ENCODE results near the gene AKAP6.
"Not testable (repeated sequence)": the region's sequence is repeated elsewhere in the genome, so short reads cannot be mapped to it uniquely, and the experiment has no call there.

The AKAP6 gene

GRCh38 chr14:32449648-32450047 is 120.5 kb downstream of the AKAP6 start:
- DNase-seq (ENCODE audit: low spot score in 2 of 2) (no peak), ATAC-seq (replicated peaks; ENCODE audit: extremely low read depth, poor library complexity, severe bottlenecking) (no peak)
- H3K27me3 Mint-ChIP-seq = no peaks in the 10 kb centered on the region
- H3K9me3 Mint-ChIP-seq = no peaks in the 10 kb centered on the region
- no peaks in the 10 kb centered on the region for H3K36me3 Mint-ChIP-seq (ENCODE audit: insufficient read depth)
- no peak overlapping the region for H3K4me3 Mint-ChIP-seq
- no peak overlapping the region for H3K27ac Mint-ChIP-seq (ENCODE audit: low read depth)
- no peaks in the 10 kb centered on the region for H3K4me1 Mint-ChIP-seq

GRCh38 chr14:32450919-32451675 is 122.0 kb downstream of the AKAP6 start:
- DNase-seq (ENCODE audit: low spot score in 2 of 2) = no peak
- no peaks in the 10 kb centered on the region for H3K9me3 Mint-ChIP-seq

GRCh38 chr14:32453857-32454810 is 125.0 kb downstream of the AKAP6 start:
- ATAC-seq (replicated peaks; ENCODE audit: extremely low read depth, poor library complexity, severe bottlenecking) (no peak), DNase-seq (ENCODE audit: low spot score in 2 of 2) (no peak)
- Mint-ChIP-seq H3K27me3 (no peaks in the 10 kb centered on the region), H3K36me3 (ENCODE audit: insufficient read depth) (no peaks in the 10 kb centered on the region), H3K4me1 (no peaks in the 10 kb centered on the region), H3K9me3 (no peaks in the 10 kb centered on the region), H3K4me3 (no peak overlapping the region), H3K27ac (ENCODE audit: low read depth) (no peak overlapping the region)

More at GRCh38 chr14:32450919-32451675, 122.0 kb downstream of the AKAP6 start:
- H3K36me3 Mint-ChIP-seq (ENCODE audit: insufficient read depth) = no peaks in the 10 kb centered on the region
- no peak overlapping the region for H3K4me3 Mint-ChIP-seq
- ATAC-seq (replicated peaks; ENCODE audit: extremely low read depth, poor library complexity, severe bottlenecking) = no peak
- no peak overlapping the region for H3K27ac Mint-ChIP-seq (ENCODE audit: low read depth)
- no peaks in the 10 kb centered on the region for H3K27me3 Mint-ChIP-seq
- H3K4me1 Mint-ChIP-seq = no peaks in the 10 kb centered on the region

- no peak overlapping the region for H3K27ac Mint-ChIP-seq (ENCODE audit: low read depth)
- no peaks in the 10 kb centered on the region for H3K4me1 Mint-ChIP-seq
- no peak for DNase-seq (ENCODE audit: low spot score in 2 of 2)
- no peaks in the 10 kb centered on the region for H3K36me3 Mint-ChIP-seq (ENCODE audit: insufficient read depth)
- peaks cover 11% of the 10 kb centered on the region for H3K9me3 Mint-ChIP-seq
- H3K4me3 Mint-ChIP-seq = no peak overlapping the region
- peaks cover 17% of the 10 kb centered on the region for H3K27me3 Mint-ChIP-seq
- ATAC-seq (replicated peaks; ENCODE audit: extremely low read depth, poor library complexity, severe bottlenecking) = no peak
Measured at GRCh38 chr14:32457213-32457920, 128.3 kb downstream of the AKAP6 start.

- H3K27me3 Mint-ChIP-seq = peaks cover 17% of the 10 kb centered on the region
- ATAC-seq (replicated peaks; ENCODE audit: extremely low read depth, poor library complexity, severe bottlenecking) = no peak
Measured at GRCh38 chr14:32458720-32459119, 129.6 kb downstream of the AKAP6 start.

GRCh38 chr14:32460267-32460666 is 131.2 kb downstream of the AKAP6 start:
- Mint-ChIP-seq H3K4me3 (no peak overlapping the region), H3K36me3 (ENCODE audit: insufficient read depth) (no peaks in the 10 kb centered on the region), H3K27me3 (peaks cover 17% of the 10 kb centered on the region), H3K4me1 (no peaks in the 10 kb centered on the region), H3K27ac (ENCODE audit: low read depth) (no peak overlapping the region), H3K9me3 (peaks cover 21% of the 10 kb centered on the region)
- ATAC-seq (replicated peaks; ENCODE audit: extremely low read depth, poor library complexity, severe bottlenecking) = no peak
- DNase-seq (ENCODE audit: low spot score in 2 of 2) = no peak

More at GRCh38 chr14:32458720-32459119, 129.6 kb downstream of the AKAP6 start:
- Mint-ChIP-seq H3K36me3 (ENCODE audit: insufficient read depth) (no peaks in the 10 kb centered on the region), H3K27ac (ENCODE audit: low read depth) (no peak overlapping the region), H3K4me3 (no peak overlapping the region), H3K4me1 (no peaks in the 10 kb centered on the region), H3K9me3 (peaks cover 19% of the 10 kb centered on the region)
- DNase-seq (ENCODE audit: low spot score in 2 of 2) = no peak

GRCh38 chr14:32462553-32462952 is 133.5 kb downstream of the AKAP6 start:
- ATAC-seq (replicated peaks; ENCODE audit: extremely low read depth, poor library complexity, severe bottlenecking); H3K4me1 Mint-ChIP-seq; H3K36me3 Mint-ChIP-seq (ENCODE audit: insufficient read depth); H3K27ac Mint-ChIP-seq (ENCODE audit: low read depth); H3K4me3 Mint-ChIP-seq; DNase-seq (ENCODE audit: low spot score in 2 of 2): not testable (repeated sequence)
- Mint-ChIP-seq H3K27me3 (peaks cover 17% of the 10 kb centered on the region), H3K9me3 (peaks cover 21% of the 10 kb centered on the region)

GRCh38 chr14:32468955-32469354 is 139.9 kb downstream of the AKAP6 start:
- ATAC-seq (replicated peaks; ENCODE audit: extremely low read depth, poor library complexity, severe bottlenecking) (no peak), DNase-seq (ENCODE audit: low spot score in 2 of 2) (no peak)
- Mint-ChIP-seq H3K9me3 (peaks cover under 1% of the 10 kb centered on the region), H3K36me3 (ENCODE audit: insufficient read depth) (no peaks in the 10 kb centered on the region), H3K27ac (ENCODE audit: low read depth) (no peak overlapping the region), H3K4me3 (no peak overlapping the region), H3K4me1 (no peaks in the 10 kb centered on the region), H3K27me3 (peaks cover 13% of the 10 kb centered on the region)

- H3K4me1 Mint-ChIP-seq = no peaks in the 10 kb centered on the region
- H3K36me3 Mint-ChIP-seq (ENCODE audit: insufficient read depth) = no peaks in the 10 kb centered on the region
- no peak overlapping the region for H3K4me3 Mint-ChIP-seq
- no peaks in the 10 kb centered on the region for H3K9me3 Mint-ChIP-seq
- no peak for DNase-seq (ENCODE audit: low spot score in 2 of 2)
- ATAC-seq (replicated peaks; ENCODE audit: extremely low read depth, poor library complexity, severe bottlenecking) = no peak
- H3K27ac Mint-ChIP-seq (ENCODE audit: low read depth) = no peak overlapping the region
- peaks cover 13% of the 10 kb centered on the region for H3K27me3 Mint-ChIP-seq
Measured at GRCh38 chr14:32469388-32470160, 140.5 kb downstream of the AKAP6 start.

GRCh38 chr14:32470161-32470715 is 141.1 kb downstream of the AKAP6 start:
- DNase-seq (ENCODE audit: low spot score in 2 of 2) (no peak), ATAC-seq (replicated peaks; ENCODE audit: extremely low read depth, poor library complexity, severe bottlenecking) (no peak)
- no peaks in the 10 kb centered on the region for H3K36me3 Mint-ChIP-seq (ENCODE audit: insufficient read depth)
- no peaks in the 10 kb centered on the region for H3K9me3 Mint-ChIP-seq
- H3K4me1 Mint-ChIP-seq = no peaks in the 10 kb centered on the region
- H3K27me3 Mint-ChIP-seq = peaks cover 13% of the 10 kb centered on the region
- H3K4me3 Mint-ChIP-seq = no peak overlapping the region
- H3K27ac Mint-ChIP-seq (ENCODE audit: low read depth) = no peak overlapping the region

GRCh38 chr14:32471181-32471580 is 142.1 kb downstream of the AKAP6 start:
- H3K9me3 Mint-ChIP-seq = no peaks in the 10 kb centered on the region
- DNase-seq (ENCODE audit: low spot score in 2 of 2) (no peak), ATAC-seq (replicated peaks; ENCODE audit: extremely low read depth, poor library complexity, severe bottlenecking) (no peak)
- no peaks in the 10 kb centered on the region for H3K36me3 Mint-ChIP-seq (ENCODE audit: insufficient read depth)
- peaks cover 13% of the 10 kb centered on the region for H3K27me3 Mint-ChIP-seq
- no peaks in the 10 kb centered on the region for H3K4me1 Mint-ChIP-seq
- no peak overlapping the region for H3K4me3 Mint-ChIP-seq
- H3K27ac Mint-ChIP-seq (ENCODE audit: low read depth) = no peak overlapping the region
